ENCODE data around the gene PIK3R1.
"Not testable (repeated sequence)": the region's sequence is repeated elsewhere in the genome, so short reads cannot be mapped to it uniquely, and the experiment has no call there.

The PIK3R1 gene

GRCh38 chr5:68229416-68229815, 13.9 kb downstream of the PIK3R1 start:
- Histone ChIP-seq H4K5ac (ENCODE audit: low read length) (no peak overlapping the region), H2BK5ac (ENCODE audit: low read length) (no peak overlapping the region), H2BK15ac (replicated peaks; ENCODE audit: low read depth) (no peak overlapping the region), H2AK5ac (ENCODE audit: low read length) (no peak overlapping the region), H3K18ac (ENCODE audit: low read length) (no peak overlapping the region), H3K4me2 (ENCODE audit: low read length) (no peak overlapping the region), H3K4ac (ENCODE audit: low read depth, low read length) (no peak overlapping the region), H3K4me1 (ENCODE audit: control insufficient read depth, low read depth, low read length) (peaks cover 3% of the 10 kb centered on the region), H3K9ac (ENCODE audit: low read length) (no peak overlapping the region), H3K4me3 (ENCODE audit: low read length) (no peak overlapping the region), H3K23ac (ENCODE audit: low read length) (no peak overlapping the region), H3K27me3 (ENCODE audit: insufficient read depth, low read length, poor library complexity) (no peaks in the 10 kb centered on the region), H3K36me3 (ENCODE audit: control insufficient read depth, insufficient read depth, low read length) (no peaks in the 10 kb centered on the region), H2BK120ac (ENCODE audit: low read depth, low read length) (no peak overlapping the region), H3K79me1 (ENCODE audit: low read length) (peaks cover 27% of the 10 kb centered on the region), H4K8ac (ENCODE audit: low read depth, low read length) (no peak overlapping the region), H3K79me2 (ENCODE audit: control insufficient read depth, insufficient read depth, low read length) (peaks cover 9% of the 10 kb centered on the region), H3K27ac (ENCODE audit: low read depth, low read length) (no peak overlapping the region), H3K56ac (ENCODE audit: low read length) (no peak overlapping the region)
- no peak for DNase-seq
- no CpG with 5 or more reads among the region's 4 CpGs for WGBS (ENCODE audit: extremely low coverage, insufficient coverage, low lambda C conversion rate)

- Histone ChIP-seq H3K79me1 (ENCODE audit: low read length) (peaks cover 25% of the 10 kb centered on the region), H3K27me3 (ENCODE audit: insufficient read depth, low read length, poor library complexity) (no peaks in the 10 kb centered on the region), H3K4me3 (ENCODE audit: low read length) (no peak overlapping the region), H3K4me1 (ENCODE audit: control insufficient read depth, low read depth, low read length) (peaks cover 3% of the 10 kb centered on the region), H3K4me2 (ENCODE audit: low read length) (no peak overlapping the region), H4K5ac (ENCODE audit: low read length) (no peak overlapping the region), H3K36me3 (ENCODE audit: control insufficient read depth, insufficient read depth, low read length) (no peaks in the 10 kb centered on the region), H2BK120ac (ENCODE audit: low read depth, low read length) (no peak overlapping the region), H2BK5ac (ENCODE audit: low read length) (no peak overlapping the region), H2AK5ac (ENCODE audit: low read length) (no peak overlapping the region), H3K79me2 (ENCODE audit: control insufficient read depth, insufficient read depth, low read length) (peaks cover 9% of the 10 kb centered on the region), H3K27ac (ENCODE audit: low read depth, low read length) (no peak overlapping the region), H3K23ac (ENCODE audit: low read length) (no peak overlapping the region), H3K4ac (ENCODE audit: low read depth, low read length) (no peak overlapping the region), H3K9ac (ENCODE audit: low read length) (no peak overlapping the region), H2BK15ac (replicated peaks; ENCODE audit: low read depth) (no peak overlapping the region), H4K8ac (ENCODE audit: low read depth, low read length) (no peak overlapping the region), H3K18ac (ENCODE audit: low read length) (no peak overlapping the region), H3K56ac (ENCODE audit: low read length) (no peak overlapping the region)
- no peak for DNase-seq
- no CpG with 5 or more reads among the region's 1 CpG for WGBS (ENCODE audit: extremely low coverage, insufficient coverage, low lambda C conversion rate)
Observed at GRCh38 chr5:68230285-68230684, 14.7 kb downstream of the PIK3R1 start.

GRCh38 chr5:68231414-68232076, 16.0 kb downstream of the PIK3R1 start:
- H3K18ac ChIP-seq (ENCODE audit: low read length), result no peak overlapping the region
- no peak overlapping the region for H3K9ac ChIP-seq (ENCODE audit: low read length)
- no peaks in the 10 kb centered on the region for H3K27me3 ChIP-seq (ENCODE audit: insufficient read depth, low read length, poor library complexity)
- no CpG with 5 or more reads among the region's 5 CpGs for WGBS (ENCODE audit: extremely low coverage, insufficient coverage, low lambda C conversion rate)
- no peak overlapping the region for H3K56ac ChIP-seq (ENCODE audit: low read length)
- no peak overlapping the region for H3K4me2 ChIP-seq (ENCODE audit: low read length)
- no peaks in the 10 kb centered on the region for H3K36me3 ChIP-seq (ENCODE audit: control insufficient read depth, insufficient read depth, low read length)
- no peak overlapping the region for H3K27ac ChIP-seq (ENCODE audit: low read depth, low read length)
- H2AK5ac ChIP-seq (ENCODE audit: low read length), result no peak overlapping the region
- H2BK5ac ChIP-seq (ENCODE audit: low read length), result no peak overlapping the region
- H3K4me3 ChIP-seq (ENCODE audit: low read length), result no peak overlapping the region
- peaks cover 9% of the 10 kb centered on the region for H3K79me2 ChIP-seq (ENCODE audit: control insufficient read depth, insufficient read depth, low read length)
- no peak overlapping the region for H2BK120ac ChIP-seq (ENCODE audit: low read depth, low read length)
- H4K8ac ChIP-seq (ENCODE audit: low read depth, low read length), result no peak overlapping the region
- peaks cover 3% of the 10 kb centered on the region for H3K4me1 ChIP-seq (ENCODE audit: control insufficient read depth, low read depth, low read length)
- H2BK15ac ChIP-seq (replicated peaks; ENCODE audit: low read depth), result no peak overlapping the region
- no peak overlapping the region for H3K4ac ChIP-seq (ENCODE audit: low read depth, low read length)
- no peak overlapping the region for H3K23ac ChIP-seq (ENCODE audit: low read length)
- no peak for DNase-seq
- peaks cover 15% of the 10 kb centered on the region for H3K79me1 ChIP-seq (ENCODE audit: low read length)
- no peak overlapping the region for H4K5ac ChIP-seq (ENCODE audit: low read length)

- no CpG with 5 or more reads among the region's 4 CpGs for WGBS (ENCODE audit: extremely low coverage, insufficient coverage, low lambda C conversion rate)
- peak; percentile 40 for DNase-seq
- Histone ChIP-seq H4K8ac (ENCODE audit: low read depth, low read length) (no peak overlapping the region), H2BK120ac (ENCODE audit: low read depth, low read length) (no peak overlapping the region), H3K36me3 (ENCODE audit: control insufficient read depth, insufficient read depth, low read length) (no peaks in the 10 kb centered on the region), H4K5ac (ENCODE audit: low read length) (no peak overlapping the region), H3K4me2 (ENCODE audit: low read length) (no peak overlapping the region), H3K27me3 (ENCODE audit: insufficient read depth, low read length, poor library complexity) (no peaks in the 10 kb centered on the region), H2AK5ac (ENCODE audit: low read length) (no peak overlapping the region), H2BK15ac (replicated peaks; ENCODE audit: low read depth) (no peak overlapping the region), H3K79me1 (ENCODE audit: low read length) (peaks cover 15% of the 10 kb centered on the region), H3K23ac (ENCODE audit: low read length) (no peak overlapping the region), H3K18ac (ENCODE audit: low read length) (no peak overlapping the region), H3K4me1 (ENCODE audit: control insufficient read depth, low read depth, low read length) (peaks cover 3% of the 10 kb centered on the region), H3K9ac (ENCODE audit: low read length) (no peak overlapping the region), H3K4ac (ENCODE audit: low read depth, low read length) (no peak overlapping the region), H3K27ac (ENCODE audit: low read depth, low read length) (no peak overlapping the region), H3K79me2 (ENCODE audit: control insufficient read depth, insufficient read depth, low read length) (peaks cover 9% of the 10 kb centered on the region), H2BK5ac (ENCODE audit: low read length) (no peak overlapping the region), H3K56ac (ENCODE audit: low read length) (no peak overlapping the region), H3K4me3 (ENCODE audit: low read length) (no peak overlapping the region)
Observed at GRCh38 chr5:68232277-68232676, 16.7 kb downstream of the PIK3R1 start.

GRCh38 chr5:68233075-68233474, 17.5 kb downstream of the PIK3R1 start:
- Histone ChIP-seq H2BK15ac (replicated peaks; ENCODE audit: low read depth) (no peak overlapping the region), H3K4me2 (ENCODE audit: low read length) (no peak overlapping the region), H4K8ac (ENCODE audit: low read depth, low read length) (no peak overlapping the region), H3K4ac (ENCODE audit: low read depth, low read length) (no peak overlapping the region), H3K79me2 (ENCODE audit: control insufficient read depth, insufficient read depth, low read length) (peaks cover 9% of the 10 kb centered on the region), H3K27ac (ENCODE audit: low read depth, low read length) (no peak overlapping the region), H4K5ac (ENCODE audit: low read length) (no peak overlapping the region), H3K18ac (ENCODE audit: low read length) (no peak overlapping the region), H3K56ac (ENCODE audit: low read length) (no peak overlapping the region), H3K27me3 (ENCODE audit: insufficient read depth, low read length, poor library complexity) (no peaks in the 10 kb centered on the region), H2AK5ac (ENCODE audit: low read length) (no peak overlapping the region), H3K4me3 (ENCODE audit: low read length) (no peak overlapping the region), H3K23ac (ENCODE audit: low read length) (no peak overlapping the region), H3K36me3 (ENCODE audit: control insufficient read depth, insufficient read depth, low read length) (no peaks in the 10 kb centered on the region), H3K79me1 (ENCODE audit: low read length) (peaks cover 15% of the 10 kb centered on the region), H3K9ac (ENCODE audit: low read length) (no peak overlapping the region), H2BK5ac (ENCODE audit: low read length) (no peak overlapping the region), H3K4me1 (ENCODE audit: control insufficient read depth, low read depth, low read length) (peaks cover 3% of the 10 kb centered on the region), H2BK120ac (ENCODE audit: low read depth, low read length) (no peak overlapping the region)
- no peak for DNase-seq
- no CpG with 5 or more reads among the region's 1 CpG for WGBS (ENCODE audit: extremely low coverage, insufficient coverage, low lambda C conversion rate)

- not testable (repeated sequence) for H3K56ac ChIP-seq (ENCODE audit: low read length); H3K23ac ChIP-seq (ENCODE audit: low read length); H3K4ac ChIP-seq (ENCODE audit: low read depth, low read length); H3K9ac ChIP-seq (ENCODE audit: low read length); H3K36me3 ChIP-seq (ENCODE audit: control insufficient read depth, insufficient read depth, low read length); H3K27me3 ChIP-seq (ENCODE audit: insufficient read depth, low read length, poor library complexity); H3K4me3 ChIP-seq (ENCODE audit: low read length); H4K8ac ChIP-seq (ENCODE audit: low read depth, low read length); H3K4me1 ChIP-seq (ENCODE audit: control insufficient read depth, low read depth, low read length); DNase-seq; H4K5ac ChIP-seq (ENCODE audit: low read length); H3K79me2 ChIP-seq (ENCODE audit: control insufficient read depth, insufficient read depth, low read length); H3K4me2 ChIP-seq (ENCODE audit: low read length); H2BK15ac ChIP-seq (replicated peaks; ENCODE audit: low read depth); H3K27ac ChIP-seq (ENCODE audit: low read depth, low read length); H3K18ac ChIP-seq (ENCODE audit: low read length); H2BK5ac ChIP-seq (ENCODE audit: low read length); H2BK120ac ChIP-seq (ENCODE audit: low read depth, low read length); H3K79me1 ChIP-seq (ENCODE audit: low read length); H2AK5ac ChIP-seq (ENCODE audit: low read length)
- no CpG with 5 or more reads among the region's 2 CpGs for WGBS (ENCODE audit: extremely low coverage, insufficient coverage, low lambda C conversion rate)
Observed at GRCh38 chr5:68235229-68235628, 19.7 kb downstream of the PIK3R1 start.
